GM18907 (cell line): ENCODE data around the gene TMEM238L.

ENCODE experiments used
- ATAC-seq: cut with Tn5 transposase; IDR thresholded peaks from one replicate; pipeline ENCODE4 v1.9.1; 2021; ENCODE audit warnings: mild to moderate bottlenecking, moderate library complexity; ENCODE audit not compliant: unreplicated experiment

The TMEM238L gene

DNA sequence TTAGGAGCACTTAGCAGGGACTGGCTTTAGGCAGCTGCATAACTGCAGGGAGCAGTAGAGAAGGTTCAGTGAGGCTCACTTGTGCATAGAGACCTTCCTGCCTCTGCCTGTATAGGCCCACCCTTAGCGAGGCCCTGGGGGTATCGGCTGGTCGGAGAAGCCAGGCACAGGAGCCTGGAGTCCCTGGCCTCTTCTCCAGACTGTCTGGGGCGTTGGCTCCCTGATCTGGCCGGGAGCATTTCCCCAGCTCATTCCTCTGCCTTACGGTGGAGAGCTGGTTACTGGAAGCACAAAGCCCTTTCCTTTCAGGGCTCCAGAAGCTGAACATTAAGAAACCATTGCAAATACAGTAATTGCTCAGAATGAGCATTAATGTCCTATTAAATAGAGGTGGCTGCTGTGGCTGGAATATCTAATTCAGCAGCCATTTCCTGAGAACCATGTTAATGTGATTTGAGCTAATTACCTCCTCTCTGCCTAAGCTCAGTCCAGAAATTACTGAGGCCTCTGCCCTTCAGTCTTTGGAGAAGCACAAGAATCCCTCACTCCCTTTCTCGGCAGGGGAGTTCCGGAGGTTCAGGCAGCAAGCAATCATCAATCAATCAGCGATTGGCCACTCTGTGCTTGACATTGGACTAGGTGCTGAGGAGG is 55.2 kb downstream of the TMEM238L start:
- no peak for ATAC-seq

DNA sequence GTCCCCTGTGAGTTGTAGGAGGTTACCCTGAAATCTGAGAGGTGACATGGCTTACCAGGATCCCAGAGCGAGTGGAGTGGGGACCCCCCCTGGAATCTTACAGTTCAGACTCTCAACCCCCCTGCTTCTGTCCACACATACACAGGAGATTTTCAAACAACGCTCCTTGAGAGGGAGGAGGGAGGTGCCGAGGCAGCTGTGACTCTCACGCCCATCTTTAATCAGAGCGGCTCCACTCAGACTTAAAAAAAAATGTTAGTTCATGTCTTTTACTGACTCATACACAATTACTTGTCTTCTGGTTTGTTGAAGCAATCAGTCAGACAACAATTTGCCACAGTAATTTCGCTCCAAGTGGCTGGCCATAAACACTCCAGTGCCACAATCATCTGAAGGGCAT is 58.7 kb downstream of the TMEM238L start:
- ATAC-seq = no peak
